GM20000 (cell line): ENCODE measurements around the gene KDM6A.
"Not testable (repeated sequence)": the region's sequence is repeated elsewhere in the genome, so short reads cannot be mapped to it uniquely, and the experiment has no call there.

Experiments
- DNase-seq: peaks from one replicate; pipeline ENCODE4 v3.0.0; 2012; ENCODE audit warnings: low spot score
- CTCF ChIP-seq: IDR thresholded peaks from 2 replicates; pipeline ENCODE4 v1.5.1; 2012; ENCODE audit warnings: mild to moderate bottlenecking, control low read depth; ENCODE audit errors: extremely low read depth, missing control alignments

The KDM6A gene

DNA sequence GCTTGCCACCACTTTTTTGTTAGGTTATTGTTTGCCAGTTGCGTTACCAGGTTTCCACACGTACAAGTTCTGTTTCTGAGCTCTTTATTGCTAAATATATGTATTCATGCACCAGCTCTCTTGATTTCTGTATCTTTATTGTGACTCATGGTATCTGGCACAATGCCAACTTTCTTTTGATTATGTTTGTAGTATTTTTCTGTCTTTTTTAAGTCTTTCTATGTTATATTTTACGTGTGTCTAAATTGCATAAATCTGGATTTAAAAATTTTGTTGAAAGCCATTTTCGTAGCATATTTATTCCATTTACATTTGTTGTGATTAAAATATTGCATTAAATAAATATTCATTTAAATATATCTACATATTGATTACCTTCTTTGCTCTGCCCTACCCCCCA is 73.8 kb downstream of the KDM6A start:
- no peak for DNase-seq

GRCh38 chrX:44947995-44948394 is 75.0 kb downstream of the KDM6A start:
- no peak for TF ChIP-seq CTCF
- no peak for DNase-seq

More for the DNA sequence above, 73.8 kb downstream of the KDM6A start:
- no peak for TF ChIP-seq CTCF

DNA sequence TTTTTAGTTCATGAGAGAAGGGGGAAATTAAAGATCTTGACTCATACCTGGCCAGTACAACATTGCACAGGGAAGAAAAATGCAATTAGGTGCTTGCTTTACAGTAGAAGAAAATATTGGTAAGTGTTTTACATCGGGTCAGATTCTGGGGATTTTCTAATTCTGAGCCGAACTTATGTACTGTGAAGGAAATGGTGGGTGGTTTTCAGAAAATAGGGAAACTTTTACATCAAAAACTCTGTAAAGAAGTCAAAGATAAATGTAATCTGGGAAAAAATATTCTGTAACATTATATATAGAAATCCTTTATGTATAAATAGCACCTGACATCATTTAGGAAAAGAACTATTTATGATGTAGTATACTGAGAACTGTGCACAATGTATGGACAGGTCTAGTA is 75.4 kb downstream of the KDM6A start:
- no peak for DNase-seq
- TF ChIP-seq CTCF, result no peak

DNA sequence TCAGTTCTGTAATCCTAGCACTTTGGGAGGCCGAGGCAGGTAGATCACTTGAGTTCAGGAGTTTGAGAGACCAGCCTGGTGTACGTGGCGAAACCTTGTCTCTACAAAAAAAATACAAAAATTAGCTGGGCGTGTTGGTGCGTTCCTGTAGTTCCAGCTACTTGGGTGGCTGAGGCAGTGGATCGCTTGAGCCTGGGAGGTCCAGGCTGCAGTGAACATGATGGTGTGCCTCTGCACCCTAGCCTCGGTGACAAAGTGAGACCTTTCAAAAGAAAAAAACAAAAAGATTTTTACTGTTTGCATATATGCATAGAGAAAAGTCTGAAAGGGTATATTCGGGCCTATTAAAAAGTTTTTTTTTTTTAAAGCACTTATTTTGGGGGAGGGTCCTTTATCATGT is 76.1 kb downstream of the KDM6A start:
- no peak for DNase-seq
- TF ChIP-seq CTCF, result no peak

DNA sequence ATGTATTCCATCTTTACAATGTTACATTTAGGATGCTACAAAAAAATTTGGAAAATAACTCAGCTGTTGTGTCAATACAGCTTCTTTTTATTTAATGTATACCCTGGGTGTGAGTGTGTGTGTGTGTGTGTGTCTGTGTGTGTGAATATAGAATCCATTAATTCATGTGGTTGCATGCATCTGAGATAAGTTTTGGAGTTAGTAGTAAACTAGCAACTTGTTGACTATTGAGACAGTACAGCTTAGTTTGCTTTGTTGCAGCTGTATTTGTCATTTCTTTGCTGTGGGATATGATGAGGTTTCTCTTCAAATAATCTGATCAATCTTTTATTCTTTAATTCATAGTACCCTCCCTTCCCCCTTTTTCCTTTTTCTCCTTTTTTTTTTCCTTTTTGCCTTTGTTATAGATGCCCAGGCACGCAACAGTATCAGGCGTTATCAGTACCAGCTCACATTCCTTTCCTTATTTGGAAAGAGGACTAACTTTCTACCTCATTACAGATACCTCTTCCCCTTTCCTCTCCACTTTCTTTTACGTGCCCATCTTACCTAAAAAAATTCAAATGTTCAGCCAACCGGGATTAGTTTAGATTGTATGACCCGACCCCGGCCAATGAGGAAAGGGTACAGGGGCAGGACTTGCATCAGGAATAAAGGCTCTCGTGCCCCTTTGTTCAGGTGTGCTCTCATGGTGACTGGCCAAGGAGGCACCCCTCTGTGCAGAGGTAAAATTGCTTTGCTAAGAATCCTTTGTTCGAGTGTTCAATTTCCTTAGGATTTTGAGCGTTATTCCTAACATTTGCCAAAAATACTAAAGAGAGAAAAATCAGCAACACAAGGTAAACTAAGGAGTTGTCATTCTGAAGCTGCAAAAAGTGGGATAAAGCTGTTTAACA is 77.7 kb downstream of the KDM6A start:
- DNase-seq, result not testable (repeated sequence)

DNA sequence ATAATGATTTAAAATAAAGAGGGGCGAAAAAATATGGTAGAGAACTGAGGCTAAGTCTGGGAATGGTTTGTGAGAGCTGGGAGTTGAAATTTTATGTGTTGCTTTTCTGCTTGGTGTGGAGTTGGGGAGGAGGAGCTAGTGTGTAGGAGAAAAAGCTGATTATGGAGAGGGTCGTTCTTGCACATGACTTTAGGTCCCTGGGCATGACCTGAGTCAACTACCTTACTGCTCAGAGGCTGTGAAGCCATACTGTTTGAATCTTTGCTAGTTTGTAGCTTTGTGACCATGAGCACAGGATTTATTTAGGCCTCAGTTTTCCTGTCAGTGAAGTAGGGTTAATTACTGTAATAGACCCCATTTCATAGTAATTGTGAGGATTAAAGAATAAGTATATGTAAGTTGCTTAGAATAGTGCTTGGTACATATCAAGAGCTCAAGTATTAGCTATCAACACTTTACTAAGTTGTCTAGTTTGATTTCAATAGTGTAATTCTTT is 78.6 kb downstream of the KDM6A start:
- DNase-seq, result no peak
- TF ChIP-seq CTCF, result no peak

DNA sequence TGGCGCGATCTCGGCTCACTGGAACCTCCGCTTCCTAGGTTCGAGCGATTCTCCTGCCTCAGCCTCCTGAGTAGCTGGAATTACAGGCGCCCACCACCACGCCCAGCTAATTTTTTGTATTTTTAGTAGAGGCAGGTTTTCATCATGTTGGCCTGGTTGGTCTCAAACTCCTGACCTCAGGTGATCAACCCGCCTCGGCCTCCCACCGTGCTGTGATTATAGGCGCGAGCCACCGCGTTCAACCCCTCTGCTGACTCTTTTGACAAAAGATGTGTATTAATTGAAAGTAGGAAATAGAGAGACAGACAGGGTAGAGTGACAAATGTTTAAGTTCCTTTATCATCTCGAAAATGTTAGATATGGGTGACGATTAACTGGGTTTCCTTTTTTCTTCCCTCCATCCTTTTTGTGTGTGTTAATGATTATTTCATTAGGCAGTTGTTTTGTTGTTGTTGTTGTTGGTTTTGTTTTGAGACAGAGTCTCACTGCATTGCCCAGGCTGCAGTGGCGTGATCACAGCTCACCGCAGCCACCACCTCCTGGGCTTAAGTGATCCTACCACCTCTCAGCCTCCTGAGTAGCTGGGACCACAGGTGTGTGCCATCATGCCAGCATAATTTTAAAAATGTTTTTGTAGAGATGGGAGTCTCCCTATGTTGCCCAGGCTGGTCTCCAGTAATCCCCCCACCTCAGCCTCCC is 79.5 kb downstream of the KDM6A start:
- no peak for DNase-seq
- TF ChIP-seq CTCF, result no peak
